NCI-H1930 (cell line): ENCODE data around the gene SLC25A41.
A peak's percentile ranks its signal among the peaks of the same experiment; 100 is the strongest.
"Not testable (repeated sequence)": the region's sequence is repeated elsewhere in the genome, so short reads cannot be mapped to it uniquely, and the experiment has no call there.

Experiments
- DNase-seq, 2 experiments: peaks; one replicate each; lab custom pipeline; 2025; lab: John Stamatoyannopoulos, UW

The SLC25A41 gene

GRCh38 chr19:6428692-6429418, 4.7 kb downstream of the SLC25A41 start:
- DNase-seq = not testable (repeated sequence)

- no peak for DNase-seq
Measured at GRCh38 chr19:6427131-6427530, 6.4 kb downstream of the SLC25A41 start.

GRCh38 chr19:6425732-6426620, 7.6 kb downstream of the SLC25A41 start:
- no peak for DNase-seq

- peak; percentile 97 to 100 for DNase-seq
Measured at GRCh38 chr19:6424939-6425731, 8.4 kb downstream of the SLC25A41 start.

GRCh38 chr19:6424195-6424938, 9.2 kb downstream of the SLC25A41 start, which contains the start of gene KHSRP:
Gene KHSRP, minus strand, starts transcription at chr19:6424811. Its CDS starts 110 bp downstream, at chr19:6424701.
- no peak for DNase-seq

GRCh38 chr19:6423499-6424194, 9.9 kb downstream of the SLC25A41 start:
- no peak for DNase-seq

GRCh38 chr19:6421075-6422014, 12.2 kb downstream of the SLC25A41 start:
- no peak for DNase-seq

GRCh38 chr19:6418562-6418932, 15.0 kb downstream of the SLC25A41 start:
- no peak for DNase-seq

- DNase-seq = no peak
Measured at GRCh38 chr19:6417713-6418561, 15.6 kb downstream of the SLC25A41 start.

- DNase-seq = no peak
Measured at GRCh38 chr19:6416658-6417405, 16.7 kb downstream of the SLC25A41 start.

GRCh38 chr19:6415591-6416190, 17.9 kb downstream of the SLC25A41 start:
- DNase-seq = no peak

GRCh38 chr19:6414793-6415590, 18.6 kb downstream of the SLC25A41 start:
- DNase-seq = no peak

- no peak for DNase-seq
Measured at GRCh38 chr19:6413721-6414643, 19.6 kb downstream of the SLC25A41 start.

- no peak for DNase-seq
Measured at GRCh38 chr19:6413291-6413690, 20.3 kb downstream of the SLC25A41 start.

GRCh38 chr19:6412447-6413091, 21.0 kb downstream of the SLC25A41 start:
- DNase-seq = no peak
